ENCODE data around the gene PPP4R4.

- TF ChIP-seq POLR2A (IDR thresholded peaks at IDR 0.05) = no peak
- TF ChIP-seq CTCF (IDR thresholded peaks at IDR 0.05) = no peak
Observed at GRCh38 chr14:94328196-94328595, 154.1 kb downstream of the PPP4R4 start.
